GM12874 (cell line): ENCODE measurements around the gene ZNF629.

Experiments used
- CTCF ChIP-seq: IDR thresholded peaks from 2 replicates; pipeline ENCODE4 v1.5.1; 2011; ENCODE audit warnings: low read depth, mild to moderate bottlenecking, control low read depth, low read length, moderate library complexity; ENCODE audit not compliant: insufficient read depth

The ZNF629 gene

DNA sequence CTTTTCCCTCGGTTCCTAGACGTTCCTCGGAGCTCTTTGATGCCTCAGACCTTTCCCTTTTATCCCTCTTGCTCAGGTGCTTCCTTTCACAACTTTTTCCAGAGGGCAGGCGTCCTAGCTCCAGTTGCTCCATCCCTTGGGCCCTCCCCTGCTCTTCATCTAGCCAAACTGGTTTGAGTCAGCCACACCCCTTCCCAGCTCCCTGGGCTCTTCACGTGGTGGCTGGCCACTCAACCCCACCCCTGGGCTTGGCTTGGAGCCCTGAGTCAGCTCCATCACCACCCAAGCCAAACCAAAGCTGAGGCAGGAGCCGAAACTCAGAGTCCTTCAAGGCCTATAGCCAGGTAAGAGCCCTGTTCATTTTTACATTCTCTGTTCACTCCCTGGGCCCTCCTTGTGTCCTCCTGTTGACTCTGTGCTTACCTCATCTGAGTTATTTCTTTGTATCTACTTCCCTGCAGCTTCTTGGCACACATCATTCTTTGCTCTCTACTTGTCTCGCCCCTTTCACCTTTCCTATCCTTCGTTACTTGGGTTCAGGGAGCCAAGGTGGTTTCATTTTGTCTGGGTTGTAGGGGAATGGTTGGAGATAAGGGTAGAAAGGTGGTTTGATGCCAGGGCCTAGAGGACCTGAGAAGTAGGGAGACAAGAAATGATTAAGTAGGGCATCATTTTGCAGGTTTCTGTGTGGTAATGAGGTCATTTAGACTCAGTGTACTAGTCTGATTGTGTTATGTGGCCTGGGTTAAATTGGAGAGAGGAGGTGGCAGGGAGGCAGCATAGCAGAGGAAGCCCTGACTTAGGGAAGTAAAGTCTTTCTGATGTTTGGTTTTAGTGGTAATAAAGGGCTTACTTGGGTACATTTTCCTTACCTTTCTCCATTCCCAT is 46.4 kb downstream of the ZNF629 start:
- TF ChIP-seq CTCF: no peak

DNA sequence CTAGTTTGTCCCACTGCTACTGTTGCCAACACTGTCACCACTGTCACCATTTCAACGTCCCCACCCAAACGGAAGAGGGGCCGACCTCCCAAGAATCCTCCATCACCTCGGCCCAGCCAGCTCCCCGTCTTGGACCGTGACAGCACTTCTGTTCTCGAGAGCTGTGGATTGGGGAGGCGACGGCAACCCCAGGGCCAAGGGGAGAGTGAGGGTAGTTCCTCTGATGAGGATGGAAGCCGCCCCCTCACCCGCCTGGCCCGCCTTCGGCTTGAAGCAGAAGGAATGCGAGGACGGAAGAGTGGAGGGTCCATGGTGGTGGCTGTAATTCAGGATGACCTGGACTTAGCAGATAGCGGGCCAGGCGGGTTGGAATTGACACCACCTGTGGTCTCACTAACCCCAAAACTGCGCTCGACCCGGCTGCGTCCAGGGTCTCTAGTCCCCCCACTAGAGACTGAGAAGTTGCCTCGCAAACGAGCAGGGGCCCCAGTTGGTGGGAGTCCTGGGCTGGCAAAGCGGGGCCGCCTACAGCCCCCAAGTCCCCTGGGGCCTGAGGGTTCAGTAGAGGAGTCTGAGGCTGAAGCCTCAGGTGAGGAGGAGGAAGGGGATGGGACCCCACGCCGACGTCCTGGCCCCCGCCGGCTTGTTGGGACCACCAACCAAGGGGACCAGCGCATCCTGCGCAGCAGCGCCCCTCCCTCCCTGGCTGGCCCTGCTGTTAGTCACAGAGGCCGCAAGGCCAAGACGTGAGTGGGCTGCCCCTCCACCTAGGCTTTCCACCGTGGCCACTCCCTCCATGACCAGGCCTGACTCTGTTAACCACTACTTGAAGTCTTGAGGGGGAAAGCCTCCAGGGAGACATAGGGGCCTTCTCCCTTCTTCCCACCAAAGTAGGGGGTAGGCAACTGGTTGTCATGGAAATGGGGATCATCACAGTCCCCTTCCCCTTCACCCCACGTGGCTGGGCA is 47.7 kb downstream of the ZNF629 start:
- no peak for TF ChIP-seq CTCF

- TF ChIP-seq CTCF: no peak
These were observed 49.0 kb downstream of the ZNF629 start for GRCh38 chr16:30737794-30738648.

GRCh38 chr16:30736995-30737793 is 49.8 kb downstream of the ZNF629 start:
- TF ChIP-seq CTCF: no peak

GRCh38 chr16:30731411-30731810 is 55.6 kb downstream of the ZNF629 start:
- TF ChIP-seq CTCF: no peak

DNA sequence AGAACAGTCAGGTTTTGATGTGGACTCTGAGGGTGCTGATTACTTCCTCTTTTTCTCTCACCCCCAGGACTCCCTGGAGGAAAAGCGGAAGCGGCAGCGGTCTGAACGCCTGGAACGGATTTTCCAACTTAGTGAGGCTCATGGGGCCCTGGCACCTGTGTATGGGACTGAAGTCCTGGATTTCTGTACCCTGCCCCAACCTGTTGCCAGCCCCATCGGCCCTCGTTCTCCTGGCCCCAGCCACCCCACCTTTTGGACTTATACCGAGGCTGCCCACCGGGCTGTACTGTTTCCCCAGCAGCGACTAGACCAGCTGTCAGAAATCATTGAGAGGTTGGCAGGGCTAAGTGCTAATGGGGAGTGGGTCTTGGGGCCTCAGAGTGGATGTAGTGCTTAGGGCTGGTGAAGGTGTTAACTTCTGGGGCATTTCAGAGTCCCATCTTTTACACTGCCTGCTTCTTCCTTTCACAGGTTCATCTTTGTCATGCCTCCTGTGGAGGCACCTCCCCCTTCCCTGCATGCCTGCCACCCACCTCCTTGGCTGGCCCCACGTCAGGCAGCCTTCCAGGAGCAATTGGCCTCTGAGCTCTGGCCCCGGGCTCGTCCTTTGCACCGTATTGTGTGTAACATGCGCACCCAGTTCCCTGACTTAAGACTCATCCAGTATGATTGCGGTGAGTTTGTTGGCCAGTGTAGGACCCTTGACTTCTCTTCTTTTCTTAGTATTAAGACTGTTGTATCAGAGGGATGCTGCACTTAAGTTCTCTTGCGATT is 57.9 kb downstream of the ZNF629 start:
- TF ChIP-seq CTCF: no peak
